HL-60 (cell line): ENCODE measurements around the gene PAXIP1.

Source experiments
- DNase-seq, 2 experiments: peaks; one replicate each; pipeline ENCODE4 v3.0.0-alpha.2; 2010 to 2020; ENCODE audit warnings: low read depth in 1 of 2, low spot score in 1 of 2
- H3K27ac ChIP-seq: fragments of 250-450 bp; sonication (Bioruptor Pico); replicated peaks from 2 replicates; pipeline ENCODE4 v1.5.1; 2020; ENCODE audit warnings: mild to moderate bottlenecking, moderate library complexity
- H3K27me3 ChIP-seq: fragments of 250-450 bp; sonication (Bioruptor Pico); 2 replicates; pipeline ENCODE4 v1.5.1; 2021; ENCODE audit warnings: mild to moderate bottlenecking, moderate library complexity; ENCODE audit not compliant: insufficient read depth, poor library complexity, severe bottlenecking
- H3K4me3 ChIP-seq: replicated peaks from 2 replicates; pipeline ENCODE4 v1.5.1; 2011; ENCODE audit warnings: mild to moderate bottlenecking, control low read depth, low read length; ENCODE audit not compliant: insufficient read depth
- CTCF ChIP-seq: IDR thresholded peaks from one replicate; pipeline ENCODE4 v1.5.1; 2011; ENCODE audit warnings: low read length, control low read depth, inconsistent platforms; ENCODE audit not compliant: insufficient read depth
- GABPA ChIP-seq: IDR thresholded peaks from 2 replicates; pipeline ENCODE4 v1.6.1; 2012; ENCODE audit warnings: low read depth
- POLR2AphosphoS5 ChIP-seq: IDR thresholded peaks from 2 replicates; pipeline ENCODE4 v1.6.1; 2012; ENCODE audit warnings: low read depth
- REST ChIP-seq: IDR thresholded peaks from 2 replicates; pipeline ENCODE4 v1.6.1; 2012; ENCODE audit warnings: low read depth; ENCODE audit not compliant: insufficient replicate concordance
- SPI1 ChIP-seq: IDR thresholded peaks from 2 replicates; pipeline ENCODE4 v1.6.1; 2012; ENCODE audit warnings: low read depth, mild to moderate bottlenecking, borderline replicate concordance

Gene PAXIP1

GRCh38 chr7:154911862-154912455 lies 91.0 kb downstream of the PAXIP1 start:
- TF ChIP-seq SPI1 (no peak), POLR2AphosphoS5 (no peak), GABPA (no peak), REST (no peak), CTCF (no peak)
- Histone ChIP-seq H3K27ac (no peak overlapping the region), H3K27me3 (peaks cover 20% of the 10 kb centered on the region), H3K4me3 (no peak overlapping the region)
- no peak for DNase-seq

- DNase-seq, result no peak
- H3K4me3 ChIP-seq, result no peak overlapping the region
- H3K27me3 ChIP-seq, result peaks cover 20% of the 10 kb centered on the region
- H3K27ac ChIP-seq, result no peak overlapping the region
- TF ChIP-seq REST (no peak), SPI1 (no peak), POLR2AphosphoS5 (no peak), CTCF (no peak), GABPA (no peak)
Observed at GRCh38 chr7:154911411-154911810, 91.5 kb downstream of the PAXIP1 start.

GRCh38 chr7:154910977-154911376 lies 91.9 kb downstream of the PAXIP1 start:
- no peak overlapping the region for H3K27ac ChIP-seq
- no peak for TF ChIP-seq SPI1
- TF ChIP-seq POLR2AphosphoS5, result no peak
- no peak for TF ChIP-seq GABPA
- no peak for TF ChIP-seq CTCF
- TF ChIP-seq REST, result no peak
- no peak overlapping the region for H3K4me3 ChIP-seq
- H3K27me3 ChIP-seq, result peaks cover 18% of the 10 kb centered on the region
- DNase-seq, result no peak
